Activated T-cell treated with anti-CD3 and anti-CD28 coated beads for 48 hours (primary cell): ENCODE data around the gene TEX12.
A peak's percentile ranks its signal among the peaks of the same experiment; 100 is the strongest.
"Not testable (repeated sequence)": the region's sequence is repeated elsewhere in the genome, so short reads cannot be mapped to it uniquely, and the experiment has no call there.

ENCODE experiments used
- DNase-seq: peaks from one replicate; pipeline ENCODE4 v3.0.0-alpha.2; 2020; ENCODE audit warnings: low read depth

Gene TEX12

DNA sequence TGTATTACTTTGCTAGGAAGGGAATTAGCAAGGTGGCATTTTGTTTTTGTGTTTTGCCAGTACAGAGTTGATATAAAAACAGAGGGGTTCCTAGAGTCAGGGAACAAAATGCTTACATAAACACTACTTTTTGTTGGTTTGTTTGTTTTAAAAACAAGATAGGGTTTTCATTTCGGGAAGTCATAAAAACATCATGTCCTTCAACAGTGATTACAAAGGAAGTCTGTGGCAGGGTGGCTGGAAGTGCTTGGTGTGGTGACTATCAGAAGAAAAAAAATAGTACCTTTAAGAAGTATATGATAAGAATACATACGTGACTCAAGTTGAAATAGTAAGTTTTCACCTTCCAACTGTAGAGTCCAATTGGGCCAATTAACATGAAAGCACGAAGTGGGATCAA is 2.1 kb upstream of the TEX12 start:
- DNase-seq: no peak

DNA sequence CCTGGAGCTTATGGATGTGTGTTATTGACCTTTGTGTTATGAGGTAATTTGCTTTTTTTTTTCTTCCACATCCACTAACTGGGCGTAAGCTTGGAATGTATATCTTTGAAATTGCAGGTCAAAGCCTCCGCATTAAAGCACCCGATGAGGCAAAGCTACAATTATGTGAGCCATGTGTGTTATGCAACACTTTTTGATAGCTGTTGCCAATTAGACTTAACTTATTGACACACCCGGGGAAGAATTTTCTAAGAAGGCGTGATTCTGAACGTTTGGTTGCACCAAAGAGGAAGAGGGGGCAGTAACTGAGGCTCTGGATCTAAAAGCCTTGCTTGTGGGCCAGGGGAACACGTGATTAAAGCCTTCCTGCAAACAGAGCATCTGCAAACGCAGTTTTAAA is 610 bp upstream of the TEX12 start:
- no peak for DNase-seq

DNA sequence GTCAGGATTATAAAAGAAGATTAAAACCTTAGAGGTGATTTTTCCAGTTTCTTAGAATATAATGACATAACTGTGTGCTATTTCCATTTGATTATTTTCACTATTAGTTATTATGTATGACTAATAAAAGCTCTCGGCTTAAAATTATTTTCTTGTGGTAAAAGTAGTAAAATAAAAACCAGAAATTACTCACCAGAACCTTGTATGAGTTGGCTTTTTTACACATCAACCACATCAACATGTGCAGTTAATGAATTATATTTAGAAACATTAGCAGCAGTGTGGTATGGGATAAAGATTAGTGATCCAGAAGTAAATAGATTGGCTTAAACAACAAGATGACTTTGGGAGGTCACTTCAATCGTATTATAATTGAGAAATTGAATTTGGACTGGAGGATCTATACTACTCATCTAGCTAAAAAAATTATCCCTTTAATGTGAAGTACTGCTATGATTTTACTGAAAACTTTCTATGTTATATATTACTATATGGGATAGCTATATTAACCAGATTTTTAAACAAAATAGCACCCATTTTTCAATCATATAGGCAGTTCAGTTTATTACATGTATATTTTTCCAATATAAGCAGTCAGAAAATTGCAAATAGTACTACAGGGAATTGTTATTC is 5.3 kb downstream of the TEX12 start:
- DNase-seq: no peak

DNA sequence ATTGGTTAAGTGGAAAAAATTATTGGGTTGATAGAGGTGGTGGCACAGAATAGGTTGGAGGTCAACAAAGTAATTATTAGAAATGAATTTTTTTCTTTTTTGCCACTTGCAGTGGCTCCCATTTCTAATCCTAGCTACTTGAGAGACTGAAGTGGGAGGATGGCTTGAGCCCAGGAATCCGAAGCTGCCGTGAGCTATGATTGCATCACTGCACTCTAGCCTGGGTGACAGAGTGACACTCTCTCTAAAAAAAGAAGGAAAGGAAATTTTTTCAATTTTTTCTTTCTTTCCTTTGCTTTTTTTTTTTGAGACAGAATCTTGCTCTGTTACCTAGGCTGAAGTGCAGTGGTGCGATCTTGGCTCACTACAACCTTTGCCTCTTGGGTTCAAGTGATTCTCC is 6.0 kb downstream of the TEX12 start:
- DNase-seq: no peak

DNA sequence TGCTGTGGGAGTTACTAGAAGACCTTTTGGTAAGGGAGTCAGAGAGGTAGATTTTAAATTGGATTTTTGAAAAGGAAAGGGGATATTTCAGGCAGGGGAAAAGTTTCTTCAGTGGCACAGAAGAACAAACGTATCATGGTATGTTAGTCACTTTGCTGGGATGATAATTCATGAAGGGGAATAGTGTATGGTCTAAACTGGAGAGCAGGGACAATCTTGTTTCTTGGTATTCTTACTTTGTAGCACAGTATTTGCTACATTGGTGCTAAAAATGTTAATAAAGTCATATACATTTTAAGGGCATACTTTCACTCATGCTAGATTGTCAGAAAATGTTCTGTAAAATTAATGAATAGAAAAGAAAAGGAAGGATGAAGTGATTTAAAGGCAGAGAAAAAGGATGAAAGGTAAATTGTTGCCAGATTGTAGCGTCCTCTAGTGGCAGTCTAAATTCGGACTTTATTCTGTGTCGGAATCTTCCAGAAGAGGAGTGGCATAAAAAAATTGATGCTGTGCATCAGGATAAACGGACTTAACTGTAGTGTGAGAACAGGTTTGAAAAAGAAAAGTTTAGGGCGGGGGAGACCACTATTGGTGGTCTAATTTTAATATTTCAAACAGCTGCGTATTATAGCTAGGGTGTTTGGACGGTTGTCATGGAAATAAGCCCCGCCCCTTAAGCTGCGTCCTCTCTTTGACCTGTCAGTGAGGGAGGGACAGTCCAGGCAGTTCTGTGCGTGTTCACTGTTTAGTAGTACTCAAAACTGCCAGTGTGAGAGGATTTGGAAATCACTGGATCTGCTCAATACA is 7.8 kb downstream of the TEX12 start, which contains the start of gene BCO2:
BCO2 (plus strand) TSS at position 724 of the 810 bp plus-strand sequence. CDS start 90 bp downstream, outside the sequence.
- peak; percentile 12 for DNase-seq

DNA sequence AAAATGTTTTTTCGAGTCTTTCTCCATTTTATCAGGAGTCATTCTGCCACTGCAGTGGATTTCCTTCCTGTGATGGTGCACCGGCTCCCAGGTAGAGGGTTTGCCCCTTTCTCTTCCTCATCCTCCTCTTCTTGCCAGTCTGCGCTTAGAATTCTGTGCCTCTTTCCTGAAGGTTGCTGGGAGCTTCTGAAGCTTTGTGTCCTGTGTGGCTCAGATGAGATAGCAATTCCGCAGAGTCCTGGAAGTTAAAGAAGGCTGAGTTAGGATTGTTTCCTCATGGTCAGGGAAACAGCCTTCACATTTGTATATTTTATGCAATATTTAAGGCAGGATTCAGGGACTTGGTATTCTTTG is 8.4 kb downstream of the TEX12 start:
- no peak for DNase-seq

DNA sequence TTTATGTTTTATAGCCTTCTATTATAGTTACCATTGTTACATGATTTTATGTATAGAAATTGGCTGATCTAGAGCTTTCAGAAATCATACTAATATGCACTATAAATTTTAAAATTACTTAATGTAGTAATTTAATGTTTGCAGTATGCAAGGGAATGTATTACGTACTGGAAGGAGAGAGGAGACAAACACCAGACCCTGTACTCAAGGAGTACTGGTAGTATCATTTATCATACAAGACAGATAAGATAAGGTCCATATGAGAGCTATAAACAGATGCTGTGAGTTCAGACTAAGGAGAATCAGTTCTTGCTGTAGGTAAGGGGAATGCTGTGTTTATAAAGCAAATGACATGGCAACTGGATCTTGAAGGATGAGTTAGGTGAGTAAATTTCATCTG is 8.9 kb downstream of the TEX12 start:
- no peak for DNase-seq

DNA sequence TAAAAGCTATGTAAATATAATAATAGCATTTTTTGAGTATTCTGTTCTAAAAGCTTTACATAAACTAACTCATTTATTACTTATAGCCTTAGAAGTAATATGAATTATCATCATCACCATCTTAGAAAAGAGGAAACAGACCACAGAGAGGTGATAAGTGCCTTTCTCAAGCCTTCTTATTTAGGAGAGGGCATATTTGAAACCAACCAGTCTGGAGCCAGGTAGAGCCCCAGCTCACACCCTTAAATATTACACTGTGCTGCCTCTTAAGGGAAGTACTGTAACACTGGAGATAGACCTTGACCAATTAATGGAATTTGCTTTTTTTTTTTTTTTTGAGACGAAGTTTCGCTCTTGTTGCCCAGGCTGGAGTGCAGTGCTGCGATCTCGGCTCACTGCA is 10.4 kb downstream of the TEX12 start:
- no peak for DNase-seq

DNA sequence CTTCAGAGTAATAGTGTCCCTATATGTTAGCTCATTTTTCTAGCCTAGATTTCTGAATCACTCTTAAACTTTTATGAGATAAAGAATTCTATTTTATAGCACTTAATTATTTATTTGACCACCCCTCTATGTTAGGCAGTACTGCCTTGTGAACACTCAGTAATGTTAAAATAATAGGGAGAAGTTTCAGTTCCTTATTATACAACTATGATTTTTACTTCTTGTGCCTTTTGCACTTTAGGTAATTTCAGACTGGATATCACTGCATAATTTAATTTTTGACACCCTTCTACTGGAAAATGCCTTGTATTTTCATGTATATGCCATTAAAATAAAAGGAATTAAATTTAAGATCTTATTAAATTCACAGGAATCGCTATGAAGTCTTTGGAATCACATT is 11.3 kb downstream of the TEX12 start:
- DNase-seq: no peak

DNA sequence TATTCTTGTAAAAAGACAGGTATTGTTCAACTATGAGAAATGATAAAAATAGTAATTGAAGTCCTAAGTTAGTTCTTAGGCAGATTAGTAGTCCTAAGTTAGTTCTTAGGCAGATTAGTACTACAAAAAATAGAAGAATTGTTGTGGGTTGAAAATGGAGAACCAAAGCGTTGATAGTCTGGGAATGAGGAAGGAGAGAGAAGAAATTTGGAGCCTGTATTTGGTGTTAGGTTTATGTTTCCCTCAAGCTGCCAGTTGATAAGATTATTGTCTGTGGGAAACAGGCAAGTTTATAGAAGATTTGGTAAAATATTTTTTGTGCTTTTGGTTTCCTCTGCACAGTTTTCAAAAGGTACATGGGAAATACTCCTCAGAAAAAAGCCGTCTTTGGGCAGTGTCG is 11.8 kb downstream of the TEX12 start:
- DNase-seq: no peak

DNA sequence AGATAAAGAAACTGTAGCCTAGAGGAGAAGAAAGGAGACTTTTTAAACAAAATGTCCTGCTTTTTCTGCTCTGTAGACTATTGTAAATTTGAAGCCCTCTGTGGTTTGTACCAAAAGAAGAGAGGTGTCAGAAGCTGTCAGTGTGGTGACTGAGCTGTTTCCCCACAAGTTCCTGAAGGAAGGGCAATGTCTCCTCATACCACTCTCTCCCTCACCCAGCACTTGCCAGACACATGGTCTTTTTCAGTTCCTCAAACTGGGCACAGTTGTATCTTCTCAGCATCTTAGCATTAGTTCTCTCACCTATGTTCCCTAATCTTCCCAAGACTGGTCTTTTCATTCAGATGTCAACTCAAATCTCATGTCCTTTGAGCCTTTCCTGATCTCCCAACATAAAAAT is 12.4 kb downstream of the TEX12 start:
- no peak for DNase-seq

DNA sequence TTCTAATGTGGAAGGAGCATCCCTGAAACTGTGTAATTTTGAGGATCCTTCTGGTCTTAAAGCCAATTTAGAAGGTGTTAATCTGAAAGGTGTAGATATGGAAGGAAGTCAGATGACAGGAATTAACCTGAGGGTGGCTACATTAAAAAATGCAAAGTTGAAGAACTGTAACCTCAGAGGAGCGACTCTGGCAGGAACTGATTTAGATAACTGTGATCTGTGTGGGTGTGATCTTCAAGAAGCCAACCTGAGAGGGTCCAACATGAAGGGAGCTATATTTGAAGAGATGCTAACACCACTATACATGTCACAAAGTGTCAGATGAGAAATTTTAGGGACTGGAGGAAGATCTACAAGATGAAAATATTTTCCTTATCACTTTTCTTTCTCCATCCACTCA is 15.7 kb downstream of the TEX12 start:
- no peak for DNase-seq

DNA sequence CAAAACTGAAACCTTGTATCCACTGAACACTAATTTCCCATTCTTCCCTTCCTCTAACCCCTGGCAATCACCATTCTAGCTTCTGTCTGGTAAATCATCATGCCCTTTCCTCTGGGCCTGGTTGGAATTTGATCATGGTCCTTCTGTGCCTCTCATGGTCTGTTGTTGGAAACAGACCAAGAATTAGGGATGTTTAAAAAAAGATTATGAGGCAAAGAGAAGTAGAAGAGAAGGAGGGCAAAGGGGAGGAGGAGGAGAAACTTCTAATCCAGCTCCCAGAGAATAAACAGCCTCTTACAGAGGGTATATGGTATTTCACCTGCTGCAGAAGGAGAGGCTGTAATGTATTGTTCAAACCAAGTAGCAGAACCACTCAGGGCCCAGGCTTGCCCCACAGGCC is 18.7 kb downstream of the TEX12 start:
- no peak for DNase-seq

DNA sequence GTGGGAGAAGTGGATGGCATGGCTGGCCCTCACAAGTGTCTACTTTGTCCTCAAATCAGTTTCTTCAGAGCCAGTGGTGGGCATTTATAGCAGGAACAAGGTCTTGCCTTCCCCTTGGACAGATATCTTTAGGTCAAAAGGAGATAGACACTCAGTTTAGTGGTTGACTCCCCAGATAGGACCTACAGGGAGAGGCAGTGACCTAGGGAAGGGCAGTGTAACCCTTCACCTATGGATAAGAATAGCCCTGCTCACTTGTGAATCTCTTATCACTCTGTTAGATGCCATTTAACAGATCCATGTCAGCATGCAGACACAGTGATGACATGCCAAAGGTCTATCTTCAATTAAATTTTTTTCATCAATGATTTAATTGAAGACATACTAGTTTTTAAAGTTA is 19.1 kb downstream of the TEX12 start:
- no peak for DNase-seq

DNA sequence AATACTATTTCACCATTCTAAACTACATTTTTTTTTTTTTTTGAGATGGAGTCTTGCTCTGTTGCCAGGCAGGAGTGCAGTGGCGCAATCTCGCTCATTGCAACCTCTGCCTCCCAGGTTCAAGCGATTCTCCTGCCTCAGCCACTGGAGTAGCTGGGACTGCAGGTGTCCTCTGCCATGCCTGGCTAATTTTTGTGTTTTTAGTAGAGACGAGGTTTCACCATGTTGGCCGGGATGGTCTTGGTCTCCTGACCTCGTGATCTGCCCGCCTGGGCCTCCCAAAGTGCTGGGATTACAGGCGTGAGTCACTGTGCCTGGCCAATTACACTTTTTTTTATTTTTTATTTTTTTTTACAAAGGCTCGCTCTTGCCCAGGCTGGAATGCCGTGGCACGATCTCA is 27.9 kb downstream of the TEX12 start:
- DNase-seq: not testable (repeated sequence)

DNA sequence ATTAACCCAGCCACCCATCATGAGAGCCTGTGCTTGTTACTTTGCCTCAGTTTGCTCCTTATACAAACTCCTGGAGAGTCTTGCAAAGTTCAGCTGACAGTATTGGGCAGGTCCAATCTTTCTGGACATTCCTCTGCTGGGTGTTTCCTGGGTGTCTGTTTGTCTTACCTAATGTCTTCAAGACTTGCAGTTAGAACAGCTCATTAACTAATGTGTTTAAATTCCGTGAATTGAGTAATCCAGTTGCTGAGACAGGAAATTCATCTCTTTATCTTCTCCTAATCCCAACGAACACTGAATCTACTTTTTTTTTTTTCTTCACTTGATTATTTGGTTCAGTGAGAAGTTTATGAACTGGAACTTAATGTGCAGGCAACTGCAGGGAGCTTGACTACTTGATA is 28.8 kb downstream of the TEX12 start:
- DNase-seq: no peak

DNA sequence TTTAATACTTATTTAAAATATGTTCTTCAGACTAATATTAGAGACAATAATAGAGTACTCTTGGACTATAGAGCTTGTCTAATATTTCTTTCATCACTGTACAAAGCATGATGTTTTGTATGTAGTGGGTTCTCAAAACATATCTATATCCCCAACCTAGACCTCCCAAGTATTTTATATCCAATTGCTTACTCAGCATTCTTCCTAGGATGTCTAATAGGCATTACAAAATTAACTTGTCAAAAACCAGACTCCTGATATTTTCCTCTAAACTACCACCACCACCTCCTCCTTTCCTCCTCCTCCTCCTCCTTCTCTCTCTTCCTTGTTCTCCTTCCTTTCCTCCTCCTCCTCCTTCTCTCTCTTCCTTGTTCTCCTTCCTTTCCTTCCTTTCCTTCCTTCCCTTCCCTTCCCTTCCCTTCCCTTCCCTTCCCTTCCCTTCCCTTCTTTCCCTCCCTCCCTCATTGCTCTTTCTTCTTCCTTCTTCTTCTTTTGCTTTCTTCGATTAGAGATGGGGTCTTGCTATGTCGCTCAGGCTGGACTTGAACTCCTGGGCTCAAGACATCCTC is 29.4 kb downstream of the TEX12 start:
- no peak for DNase-seq

DNA sequence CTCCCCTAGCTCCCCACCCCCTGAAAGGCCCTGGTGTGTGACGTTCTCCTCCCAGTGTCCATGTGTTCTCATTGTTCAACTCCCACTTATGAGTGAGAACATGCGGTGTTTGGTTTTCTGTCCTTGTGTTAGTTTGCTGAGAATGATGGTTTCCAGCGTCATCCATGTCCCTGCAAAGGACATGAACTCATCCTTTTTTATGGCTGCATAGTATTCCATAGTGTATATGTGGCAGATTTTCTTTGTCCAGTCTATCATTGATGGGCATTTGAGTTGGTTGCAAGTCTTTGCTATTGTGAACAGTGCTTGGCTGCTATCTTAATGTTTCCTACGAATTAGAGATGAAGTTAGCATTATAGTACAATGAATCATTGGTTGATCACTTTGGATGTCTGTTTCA is 31.9 kb downstream of the TEX12 start:
- DNase-seq: not testable (repeated sequence)

DNA sequence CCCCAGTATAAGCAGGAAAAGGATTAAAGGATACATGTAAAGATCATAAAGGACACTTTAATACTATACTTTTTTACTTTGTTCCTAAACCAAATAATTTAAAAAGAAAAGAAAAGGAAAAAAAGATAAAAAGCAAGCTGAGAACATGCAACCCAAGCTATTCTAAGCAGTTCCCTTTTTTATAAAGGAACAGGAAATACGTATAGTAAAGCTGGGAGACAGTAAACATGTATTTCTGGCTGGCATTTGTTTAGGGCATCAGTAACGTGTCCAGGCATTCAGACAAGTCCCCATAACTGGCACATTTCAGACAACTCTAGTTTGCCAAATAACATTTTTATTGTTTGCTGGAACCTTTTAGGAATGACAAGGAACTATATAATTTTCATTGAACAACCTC is 33.1 kb downstream of the TEX12 start:
- DNase-seq: no peak

DNA sequence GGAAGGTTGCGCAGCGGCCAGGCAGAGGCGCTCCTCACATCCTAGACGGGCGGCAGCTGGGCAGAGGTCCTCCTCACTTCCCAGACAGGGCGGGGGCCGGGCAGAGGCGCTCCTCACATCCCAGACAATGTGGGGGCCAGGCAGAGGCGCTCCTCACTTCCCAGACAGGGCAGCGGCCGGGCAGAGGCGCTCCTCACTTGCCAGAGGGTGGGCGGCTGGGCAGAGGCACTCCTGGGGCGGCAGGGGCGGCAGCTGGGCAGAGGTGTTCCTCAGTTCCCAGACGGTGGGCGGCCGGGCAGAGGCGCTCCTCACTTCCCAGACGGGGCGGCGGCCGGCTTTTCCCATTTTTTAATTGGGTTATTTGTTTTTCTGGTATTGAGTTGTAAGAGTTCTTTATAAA is 38.9 kb downstream of the TEX12 start:
- DNase-seq: no peak

DNA sequence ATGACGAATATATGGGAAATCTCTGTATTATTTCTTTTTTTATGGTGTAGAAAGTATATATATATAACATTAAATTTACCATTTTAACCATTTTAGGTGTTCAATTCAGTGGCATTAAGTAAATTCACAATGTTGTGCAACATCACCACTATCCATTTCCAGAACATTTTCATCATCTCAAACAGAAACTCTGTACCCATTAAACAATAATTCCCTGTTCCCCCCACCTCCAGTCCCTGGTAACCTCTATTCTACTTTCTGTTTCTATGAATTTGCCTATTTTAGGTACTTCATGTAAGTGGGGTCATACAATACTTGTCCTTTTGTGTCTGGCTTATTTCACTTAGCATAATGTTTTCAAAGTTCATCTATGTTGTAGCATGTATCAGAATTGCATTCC is 43.7 kb downstream of the TEX12 start:
- DNase-seq: no peak

DNA sequence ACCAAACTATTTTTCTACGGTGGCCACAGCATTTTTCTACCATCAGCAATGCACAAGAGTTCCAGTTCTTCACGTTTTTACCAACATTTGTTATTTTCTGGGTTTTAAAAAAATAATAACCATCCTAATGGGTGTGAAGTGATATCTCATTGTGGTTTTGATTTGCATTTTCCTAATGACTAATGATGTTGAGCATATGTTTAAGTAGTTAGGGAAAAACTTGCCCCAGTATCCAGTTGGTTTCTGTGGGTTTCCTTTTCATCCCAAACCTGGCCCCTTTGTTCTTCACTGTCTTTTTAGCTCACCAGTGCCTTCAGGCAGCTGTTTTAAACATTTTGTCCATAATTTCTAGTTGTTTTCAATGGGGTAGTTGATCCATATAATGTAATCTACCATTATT is 44.4 kb downstream of the TEX12 start:
- DNase-seq: no peak

DNA sequence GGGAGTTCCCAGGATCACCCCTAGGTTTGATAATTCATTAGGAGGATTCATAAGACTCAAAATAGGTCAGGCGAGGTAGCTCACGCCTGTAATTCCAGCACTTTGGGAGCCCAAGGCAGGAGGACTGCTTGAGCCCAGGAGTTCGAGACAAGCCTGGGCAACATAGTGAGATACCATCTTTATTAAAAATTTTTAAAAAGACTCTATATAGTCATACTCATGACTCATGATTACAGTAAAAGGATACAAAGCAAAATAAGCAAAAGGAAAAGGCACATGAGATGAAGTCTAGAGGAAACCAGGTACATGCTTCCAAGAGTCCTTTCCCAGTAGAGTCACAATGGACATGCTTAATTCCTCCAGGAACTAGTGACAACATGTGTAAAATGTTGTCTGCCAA is 45.1 kb downstream of the TEX12 start:
- no peak for DNase-seq

DNA sequence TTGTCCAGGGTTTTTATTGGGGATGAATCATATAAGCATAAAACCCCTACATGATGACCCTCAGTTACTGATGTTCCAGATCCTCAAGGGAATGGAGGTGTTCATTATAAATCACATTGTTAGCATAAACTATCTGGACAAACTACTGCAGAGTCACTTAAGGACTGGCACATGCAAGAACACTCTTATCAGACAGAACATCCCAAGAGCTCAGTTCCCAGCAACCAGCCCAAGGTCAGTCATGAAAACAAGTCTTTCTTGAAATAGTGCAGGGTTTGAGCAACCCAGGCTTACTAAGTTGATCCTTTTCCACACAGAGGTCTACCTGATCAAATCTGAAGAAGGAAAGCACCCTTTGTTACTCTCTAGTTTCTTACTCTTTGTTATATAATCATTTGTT is 45.5 kb downstream of the TEX12 start:
- no peak for DNase-seq
